ENCODE measurements around the gene FXYD4.

Gene FXYD4

DNA sequence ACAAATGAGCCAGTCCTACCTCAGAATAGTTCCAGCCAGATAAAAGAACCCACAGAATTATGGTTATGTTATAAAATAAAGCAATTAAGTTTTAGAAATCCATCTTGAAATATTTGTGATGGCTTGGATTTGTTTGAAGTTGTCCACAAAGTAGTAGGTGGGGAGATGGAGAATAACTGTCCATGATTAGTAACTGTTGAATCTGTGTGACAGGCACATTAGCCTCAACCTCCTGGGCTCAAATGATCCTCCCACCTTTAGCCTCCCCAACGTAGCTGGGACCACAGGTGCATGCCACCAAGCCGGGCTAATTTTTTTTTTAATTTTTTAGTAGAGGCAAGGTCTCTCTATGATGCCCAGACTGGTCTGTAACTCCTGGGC, 27.5 kb downstream of the FXYD4 start:
- no peak for DNase-seq

DNA sequence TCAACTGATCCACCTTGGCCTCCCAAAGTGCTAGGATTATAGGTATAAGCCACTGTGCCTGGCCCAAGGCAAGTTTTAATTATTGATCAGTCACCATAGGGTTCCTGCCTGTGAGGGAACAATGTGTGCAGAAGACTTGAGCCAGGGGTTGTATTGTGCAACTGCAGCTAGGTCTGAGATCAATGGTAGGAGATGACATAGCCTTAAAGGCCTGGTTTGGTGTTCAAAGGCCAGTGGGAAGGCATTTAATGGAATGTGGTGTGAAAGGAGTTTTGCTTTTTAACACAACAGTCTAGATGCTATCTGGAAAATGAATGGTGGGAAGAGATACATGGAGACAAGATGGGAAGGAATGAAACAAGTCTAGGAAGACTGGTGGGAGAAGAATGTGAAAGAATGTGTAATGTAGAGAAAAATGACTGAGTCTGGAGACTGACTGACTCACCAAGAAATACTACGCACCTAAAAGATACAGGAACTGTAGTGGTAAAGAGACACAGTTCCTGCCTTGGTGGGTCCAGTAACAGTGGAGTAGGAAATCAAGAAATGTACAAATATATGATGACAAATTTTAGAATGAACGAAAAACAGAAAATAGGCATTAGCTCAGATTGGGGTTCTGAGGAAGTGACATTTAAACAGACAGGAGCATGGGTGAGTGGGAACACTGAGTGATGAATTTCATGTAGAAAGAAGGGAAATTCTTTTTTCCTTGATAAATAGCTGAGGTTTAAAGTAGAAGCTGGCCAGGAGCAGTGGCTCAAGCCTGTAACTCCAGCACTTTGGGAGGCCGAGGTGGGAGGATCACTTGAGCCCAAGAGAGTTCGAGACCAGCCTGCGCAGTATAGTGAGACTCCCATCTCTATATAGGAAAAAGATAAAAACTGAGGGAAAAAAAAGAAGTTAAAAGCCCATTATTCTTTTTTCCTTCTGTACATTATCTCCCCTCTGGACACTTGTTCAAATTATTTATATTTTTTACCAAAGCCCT, 28.2 kb downstream of the FXYD4 start:
- no peak for DNase-seq

DNA sequence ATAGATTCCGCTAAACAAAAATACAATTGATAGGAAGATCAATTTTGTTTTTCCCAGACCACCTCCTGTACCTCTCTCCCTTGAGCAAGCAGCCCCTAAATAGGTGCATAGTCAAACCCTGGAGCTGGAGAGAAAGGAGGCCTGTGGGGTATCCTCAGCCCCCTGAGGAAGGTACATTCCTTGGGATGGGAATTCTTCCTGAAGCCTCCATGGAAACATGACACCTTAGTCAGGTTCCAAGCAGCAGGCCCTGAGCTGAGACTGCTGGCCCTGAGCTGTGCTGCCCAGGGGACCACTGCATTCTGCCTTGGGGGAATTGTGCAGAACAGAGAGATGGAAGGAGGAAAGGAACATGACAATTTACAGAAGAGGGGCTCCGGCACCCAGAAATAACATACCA, 30.2 kb downstream of the FXYD4 start:
- no peak for DNase-seq

DNA sequence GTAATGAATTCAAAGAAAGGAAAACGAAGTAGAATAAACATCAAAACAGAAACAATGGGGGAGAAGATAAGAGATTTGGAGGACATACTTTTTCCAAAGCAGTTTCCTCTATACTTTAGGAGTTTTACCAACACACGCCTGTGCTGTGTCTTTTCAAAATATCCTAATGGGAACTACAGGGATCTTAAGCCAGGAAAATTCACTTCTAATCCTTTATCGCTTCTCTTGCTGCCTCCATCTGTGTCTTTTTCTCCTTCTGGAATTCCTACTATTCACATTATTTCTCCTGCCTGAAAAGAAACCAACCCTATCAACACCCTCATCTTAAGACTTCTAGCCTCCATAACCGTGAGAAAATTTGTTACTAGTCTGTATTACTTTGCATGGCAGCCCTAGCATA, 30.7 kb downstream of the FXYD4 start:
- no peak for DNase-seq

DNA sequence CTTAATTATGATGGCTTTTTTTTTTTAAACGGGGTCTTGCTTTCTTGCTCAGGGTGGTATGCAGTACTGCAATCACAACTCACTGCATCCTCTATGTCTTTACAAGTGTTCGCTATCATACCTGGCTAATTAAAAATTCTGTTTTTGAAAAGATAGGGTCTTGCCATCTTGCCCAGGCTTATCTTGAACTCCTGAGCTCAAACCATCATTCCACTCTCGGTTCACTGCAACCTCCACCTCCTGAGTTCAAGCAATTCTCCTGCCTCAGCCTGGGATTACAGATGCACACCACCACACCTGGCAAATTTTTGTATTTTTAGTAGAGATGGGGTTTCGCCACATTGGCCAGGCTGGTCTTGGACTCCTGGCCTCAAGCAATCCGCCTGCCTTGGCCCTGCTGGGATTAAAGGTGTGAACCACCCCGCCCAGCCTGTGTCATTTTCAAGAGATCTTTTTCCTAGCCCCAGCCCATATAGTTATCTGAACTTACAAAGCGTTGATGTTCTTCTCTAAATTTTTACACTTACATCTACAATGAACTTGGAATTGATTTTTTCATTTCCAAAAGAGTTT, 31.5 kb downstream of the FXYD4 start:
- DNase-seq: no peak

DNA sequence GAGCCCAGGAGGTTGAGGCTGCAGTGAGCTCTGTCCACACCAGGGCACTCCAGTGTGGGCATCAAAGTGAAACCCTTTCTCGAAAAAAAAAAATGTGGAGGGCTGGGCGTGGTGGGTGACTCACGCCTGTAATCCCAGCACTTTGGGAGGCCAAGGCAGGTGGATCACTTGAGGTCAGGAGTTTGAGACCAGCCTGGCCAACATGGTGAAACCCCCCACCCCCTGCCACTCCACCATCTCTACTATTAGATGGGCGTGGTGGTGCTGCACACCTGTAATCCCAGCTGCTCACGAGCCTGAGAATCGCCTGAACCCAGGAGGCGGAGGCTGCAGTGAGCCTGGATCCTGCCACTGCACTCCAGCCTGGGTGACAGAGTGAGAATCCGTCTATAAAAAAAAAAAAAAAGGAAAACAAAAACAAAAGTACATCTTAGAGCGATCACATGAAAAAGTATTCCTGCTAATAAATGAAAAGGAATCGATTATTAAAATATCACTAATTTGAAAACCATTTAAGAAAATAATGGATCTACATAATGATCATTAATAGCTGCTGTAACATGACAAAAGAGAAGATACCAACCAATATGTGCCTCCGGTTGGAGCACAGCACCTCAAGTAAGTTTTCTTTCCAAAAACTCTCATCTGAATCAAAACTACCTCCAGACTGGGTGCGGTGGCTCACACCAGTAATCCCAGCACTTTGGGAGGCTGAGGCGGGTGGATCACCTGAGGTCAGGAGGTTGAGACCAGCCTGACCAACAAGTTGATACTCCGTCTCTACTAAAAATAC, 32.7 kb downstream of the FXYD4 start:
- DNase-seq: peak; percentile 34

DNA sequence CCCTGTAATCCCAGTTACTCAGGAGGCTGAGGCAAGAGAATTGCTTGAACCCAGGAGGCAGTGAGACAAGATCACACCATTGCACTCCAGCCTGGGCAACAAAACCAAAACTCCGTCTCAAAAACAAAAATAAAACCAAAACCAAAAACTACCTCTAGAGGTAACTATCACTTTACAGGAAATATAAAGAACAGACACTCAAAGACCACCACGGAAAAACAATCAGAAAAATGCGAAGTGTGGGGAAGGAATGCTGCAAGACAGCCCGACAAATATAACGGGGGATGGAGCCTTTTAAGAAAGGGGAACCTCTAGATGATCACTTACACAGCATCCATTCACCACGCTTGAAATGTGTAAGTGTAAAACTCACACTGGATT, 33.3 kb downstream of the FXYD4 start:
- DNase-seq: no peak

DNA sequence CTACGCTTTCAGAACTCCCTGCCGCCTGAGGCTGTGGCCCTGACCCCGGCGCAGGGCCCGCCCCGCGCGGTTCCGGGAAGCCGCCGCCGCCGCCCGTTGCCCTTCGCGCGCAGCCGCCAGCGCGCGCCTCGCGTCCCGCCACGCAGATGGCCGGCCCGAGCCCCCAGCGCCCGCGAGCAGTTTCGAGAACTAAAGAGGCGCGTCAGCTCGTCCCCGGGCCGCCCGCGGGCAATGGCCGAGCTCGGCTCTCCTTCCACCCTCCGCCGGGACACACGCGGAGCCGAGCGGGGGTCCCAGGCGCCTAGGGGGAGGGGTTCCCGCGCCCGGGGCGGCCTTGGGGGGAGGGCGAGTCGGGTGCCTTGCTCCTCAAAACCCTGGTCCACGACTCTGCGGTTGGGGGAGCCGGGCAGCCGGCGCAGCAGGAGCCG, 35.7 kb downstream of the FXYD4 start:
- peak; percentile 23 for DNase-seq

DNA sequence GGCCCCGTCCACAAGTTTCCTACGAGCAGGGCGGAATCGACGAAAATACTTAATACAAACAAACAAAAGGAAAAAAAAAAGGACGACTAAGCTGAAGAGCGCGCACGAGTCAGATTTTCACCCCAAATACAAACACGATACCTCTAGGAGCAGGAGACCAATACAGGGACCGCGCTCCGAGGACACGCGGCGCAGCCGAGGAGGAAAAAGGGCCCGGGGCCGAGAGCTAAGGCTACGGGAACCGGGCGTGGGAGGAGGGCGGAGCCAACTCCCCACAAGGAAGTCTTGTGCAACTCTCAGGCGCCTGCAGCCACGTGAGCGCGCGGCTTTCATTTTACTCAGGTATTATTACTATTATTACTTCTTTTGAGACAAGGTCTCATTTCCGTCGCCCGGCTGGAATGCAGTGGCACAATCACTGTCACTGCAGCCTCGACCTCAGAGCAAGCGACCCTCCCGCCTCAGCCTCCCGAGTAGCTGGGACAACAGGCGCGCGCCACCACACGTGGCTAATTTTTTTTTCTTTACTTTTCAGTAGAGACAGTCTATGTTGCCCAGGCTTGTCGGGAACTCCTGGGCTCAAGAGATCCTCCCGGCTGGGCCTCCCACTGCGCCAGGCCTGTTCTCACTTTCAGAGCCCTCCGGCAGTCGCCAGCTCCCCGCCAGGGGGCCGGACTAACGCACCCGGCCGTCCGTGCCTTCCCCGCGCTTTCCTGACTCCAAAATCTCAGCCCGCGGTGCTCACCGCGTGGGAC, 36.3 kb downstream of the FXYD4 start:
- DNase-seq: peak; percentile 87

DNA sequence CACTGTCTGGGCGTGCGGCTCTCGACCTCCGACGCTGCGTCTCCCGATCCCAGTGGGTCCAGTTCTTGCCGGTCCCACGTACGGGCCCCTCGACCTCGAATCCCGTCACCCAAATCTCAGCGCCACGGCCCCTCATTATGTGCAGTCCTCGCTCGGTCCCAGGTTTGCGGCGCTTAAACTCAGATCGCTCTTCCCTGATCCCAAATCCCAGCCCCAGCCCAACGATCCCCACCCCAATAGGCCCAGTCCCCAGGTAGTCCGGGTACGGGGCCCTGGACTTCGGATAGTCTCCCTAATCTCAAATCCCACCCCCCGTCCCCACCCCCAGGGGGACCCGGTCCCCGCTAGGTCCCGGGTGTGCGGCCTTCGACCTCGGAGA, 36.9 kb downstream of the FXYD4 start:
- DNase-seq: no peak

DNA sequence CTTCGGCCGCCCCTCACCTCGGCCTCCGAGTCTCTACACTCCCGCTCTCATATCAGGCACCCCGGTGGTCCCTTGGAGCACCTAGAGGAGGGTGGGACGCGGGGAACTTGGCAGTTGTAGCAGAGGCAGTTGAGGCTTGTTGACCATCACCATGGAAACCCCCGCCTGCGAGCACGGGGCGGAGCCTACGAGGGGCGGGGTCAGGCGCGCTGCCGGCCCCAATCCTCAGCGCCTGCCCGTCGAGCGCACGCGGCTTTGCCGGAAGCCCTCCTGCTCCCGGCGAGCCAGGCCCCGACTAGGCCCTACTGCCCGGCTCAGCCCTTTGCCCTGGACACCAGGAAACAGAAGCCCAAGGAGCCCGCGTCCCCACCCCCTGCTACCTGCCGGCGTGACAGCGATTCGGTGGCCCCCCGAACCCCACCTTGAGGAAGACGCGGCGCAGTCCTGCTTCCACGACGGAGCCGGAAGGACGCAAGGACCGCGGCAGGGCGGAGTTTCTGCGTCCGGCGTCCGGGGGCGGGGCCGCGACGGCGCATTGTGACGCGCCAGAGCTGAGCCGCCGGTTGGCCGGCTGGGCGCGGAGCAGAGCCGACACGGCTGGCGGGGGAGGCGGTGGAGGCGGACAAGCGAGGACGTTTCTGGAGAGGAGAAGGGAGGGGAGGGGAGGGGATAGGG, 37.4 kb downstream of the FXYD4 start, which contains the start of gene HNRNPF:
TSS of gene HNRNPF (minus strand) at position 477 of the 675 bp plus-strand sequence. CDS start 21,302 bp downstream, outside the sequence.
- peak; percentile 93 for DNase-seq

DNA sequence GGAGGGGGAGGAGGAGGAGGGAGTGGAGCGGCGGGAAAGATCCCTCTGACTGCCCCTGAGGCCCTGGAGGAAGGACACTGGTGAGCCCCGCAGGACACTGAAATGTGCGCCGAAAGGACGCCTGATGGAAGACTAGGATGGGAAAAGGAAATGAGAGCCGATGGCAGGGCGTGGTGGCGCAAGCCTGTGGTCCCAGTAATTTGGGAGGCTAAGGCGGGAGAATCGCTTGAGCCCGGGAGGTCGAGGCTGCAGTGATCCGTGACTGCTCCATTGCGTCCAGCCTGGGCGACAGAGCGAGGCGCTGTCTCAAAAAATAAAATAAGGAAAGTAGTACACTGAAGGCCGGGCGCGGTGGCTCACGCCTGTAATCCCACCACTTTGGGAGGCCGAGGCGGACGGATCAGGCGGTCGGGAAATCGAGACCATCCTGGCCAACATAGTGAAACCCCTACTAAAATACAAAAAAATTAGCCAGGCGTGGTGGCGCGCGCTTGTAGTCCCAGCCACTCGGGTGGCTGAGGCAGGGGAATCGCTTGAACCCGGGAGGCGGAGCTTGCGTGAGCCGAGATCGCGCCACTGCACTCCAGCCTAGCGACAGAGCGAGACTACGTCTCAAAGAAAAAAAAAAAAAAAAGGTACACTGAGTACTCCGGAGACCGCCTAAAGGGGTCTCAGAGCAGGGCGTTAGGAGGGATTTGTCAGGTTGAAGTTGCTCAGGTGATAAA, 38.1 kb downstream of the FXYD4 start:
- DNase-seq: no peak

DNA sequence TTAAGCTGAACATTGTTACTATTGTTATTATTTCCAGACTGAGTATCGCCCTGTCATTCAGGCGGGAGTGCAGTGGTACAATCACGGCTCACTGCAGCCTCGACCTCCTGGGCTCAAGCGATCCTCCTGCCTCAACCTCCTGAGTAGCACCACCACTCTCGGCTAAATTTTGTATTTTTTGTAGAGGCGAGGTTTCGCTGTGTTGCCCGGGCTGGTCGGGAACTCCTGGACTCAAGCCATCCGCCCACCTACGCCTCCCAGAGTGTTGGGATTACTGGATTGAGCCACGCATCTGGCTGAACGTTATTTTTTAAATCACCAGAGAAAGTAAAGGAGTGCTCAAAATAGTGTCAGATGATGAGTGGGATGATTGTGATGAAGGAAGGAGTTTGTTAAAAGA, 38.9 kb downstream of the FXYD4 start:
- DNase-seq: no peak

DNA sequence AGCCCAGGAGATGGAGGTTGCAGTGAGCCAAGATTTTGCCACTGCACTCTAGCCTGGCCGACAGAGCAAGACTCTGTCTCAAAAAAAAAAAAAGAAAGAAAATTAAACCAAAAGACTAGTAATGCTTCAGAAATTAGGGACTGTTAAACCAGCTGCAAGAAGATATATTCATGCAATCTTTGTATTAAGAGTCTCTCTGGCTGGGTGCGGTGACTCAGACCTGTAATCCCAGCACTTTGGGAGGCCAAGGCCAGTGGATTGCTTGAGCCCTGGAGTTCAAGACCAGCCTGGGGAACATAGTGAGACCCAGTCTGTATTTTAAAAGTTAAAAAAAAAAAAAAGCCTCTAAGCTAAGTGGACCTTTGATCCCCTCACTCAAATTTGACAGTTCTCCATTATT, 40.1 kb downstream of the FXYD4 start:
- no peak for DNase-seq

DNA sequence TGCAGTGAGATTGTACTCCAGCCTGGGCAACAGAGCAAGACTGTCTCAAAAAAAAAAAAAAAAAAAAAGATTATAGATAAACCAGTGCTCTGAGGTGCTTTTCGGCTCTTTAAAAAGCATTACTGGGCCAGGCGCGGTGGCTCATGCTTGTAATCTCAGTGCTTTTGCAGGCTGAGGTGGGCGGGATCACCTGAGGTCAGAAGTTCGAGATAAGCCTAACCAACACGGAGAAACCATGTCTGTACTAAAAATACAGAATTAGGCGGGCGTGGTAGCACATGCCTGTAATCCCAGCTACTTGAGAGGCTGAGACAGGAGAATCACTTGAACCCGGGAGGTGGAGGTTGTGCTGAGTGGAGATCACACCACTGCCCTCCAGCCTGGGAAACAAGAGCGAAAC, 44.1 kb downstream of the FXYD4 start:
- DNase-seq: no peak

DNA sequence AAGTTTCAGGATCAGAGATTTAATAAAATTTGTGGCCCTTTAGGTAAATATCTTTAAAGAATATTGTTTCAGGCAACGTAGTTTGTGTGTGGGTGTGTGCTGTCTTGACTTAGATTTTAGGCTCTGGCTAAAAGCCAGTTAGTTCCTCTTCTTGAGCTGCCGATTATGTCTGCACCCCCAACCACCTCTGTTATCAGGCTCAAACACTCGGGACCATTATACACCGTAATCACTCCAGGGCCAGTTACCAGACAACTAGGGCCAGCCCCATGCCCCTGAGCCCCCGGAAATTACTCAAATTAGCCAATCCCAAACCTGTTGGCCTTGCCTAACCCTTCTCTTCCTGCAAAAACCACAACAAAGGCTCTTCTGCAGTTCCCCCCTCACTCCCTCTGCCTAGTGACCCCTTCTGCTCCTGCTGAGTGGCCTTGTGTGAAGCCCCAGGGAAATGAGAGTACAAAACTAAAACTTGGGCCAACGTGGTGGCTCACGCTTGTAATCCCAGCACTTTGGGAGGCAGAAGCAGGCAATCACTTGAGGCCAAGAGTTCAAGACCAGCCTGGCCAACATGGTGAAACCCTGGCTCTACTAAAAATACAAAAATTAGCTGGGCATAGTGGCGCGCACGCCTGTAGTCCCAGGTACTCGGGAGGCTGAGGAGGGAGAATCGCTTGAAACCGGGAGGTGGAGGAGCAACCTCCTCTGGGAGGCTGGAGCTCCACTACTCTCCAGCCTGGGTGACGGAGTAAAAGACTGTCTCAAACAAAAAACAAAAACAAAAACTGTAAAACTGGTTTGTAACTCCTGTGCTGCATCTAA, 46.7 kb downstream of the FXYD4 start:
- no peak for DNase-seq

DNA sequence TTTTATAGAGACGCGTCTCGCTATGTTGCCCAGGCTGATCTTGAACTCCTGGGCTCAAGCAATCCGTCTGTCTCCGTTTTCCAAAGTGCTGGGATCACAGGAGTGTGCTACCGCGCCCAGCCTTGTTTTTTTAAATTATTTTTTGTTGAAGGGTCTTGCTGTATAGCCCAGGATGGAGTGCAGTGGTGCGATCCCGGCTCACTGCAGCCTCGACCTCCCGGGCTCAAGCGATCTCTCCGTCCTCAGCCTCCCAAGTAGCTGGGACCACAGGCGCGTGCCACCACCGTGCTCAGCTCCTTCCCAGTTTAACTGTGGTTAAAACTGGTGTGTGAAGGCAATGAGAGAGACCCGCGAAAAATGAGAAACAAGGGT, 48.5 kb downstream of the FXYD4 start:
- no peak for DNase-seq

DNA sequence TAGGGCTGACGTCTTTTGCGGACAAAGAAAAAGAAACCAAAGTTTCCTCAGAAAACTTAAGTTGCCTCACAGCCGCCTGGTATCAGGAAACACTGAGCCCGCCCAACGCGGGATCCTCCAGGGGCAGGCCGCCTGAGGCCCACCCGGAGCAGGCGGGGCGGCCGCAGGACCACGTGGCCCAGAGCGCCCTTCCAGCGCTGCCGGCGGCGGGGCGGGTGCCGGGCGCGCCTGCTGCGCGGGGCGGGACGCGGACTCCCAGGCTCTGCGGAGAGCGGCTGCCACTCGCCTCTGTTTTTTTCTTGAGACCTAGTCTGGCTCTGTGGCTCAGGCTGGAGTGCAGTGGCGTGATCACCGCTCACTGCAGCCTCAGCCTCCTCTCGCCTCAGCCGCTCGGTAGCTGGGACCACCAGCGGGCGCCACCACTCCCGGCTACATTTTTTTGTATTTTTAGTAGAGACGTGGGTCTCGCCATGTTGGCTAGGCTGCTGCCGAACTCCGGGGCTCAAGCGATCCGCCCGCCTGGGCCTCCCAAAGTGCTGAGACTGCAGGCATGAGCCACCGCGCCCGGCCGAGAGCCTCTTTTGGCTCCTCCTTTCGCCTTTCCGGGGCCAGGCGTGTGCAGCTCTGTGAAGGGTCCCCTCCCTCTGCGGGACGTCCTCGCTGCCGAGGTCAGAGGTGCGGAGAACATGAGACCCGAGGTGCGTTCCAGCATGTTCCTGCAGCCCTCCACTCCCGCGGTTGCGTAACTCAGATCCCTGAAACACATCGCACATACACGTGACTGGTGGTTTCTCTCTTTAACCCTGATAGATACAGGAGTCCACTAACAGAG, 49.1 kb downstream of the FXYD4 start:
- DNase-seq: peak; percentile 83

DNA sequence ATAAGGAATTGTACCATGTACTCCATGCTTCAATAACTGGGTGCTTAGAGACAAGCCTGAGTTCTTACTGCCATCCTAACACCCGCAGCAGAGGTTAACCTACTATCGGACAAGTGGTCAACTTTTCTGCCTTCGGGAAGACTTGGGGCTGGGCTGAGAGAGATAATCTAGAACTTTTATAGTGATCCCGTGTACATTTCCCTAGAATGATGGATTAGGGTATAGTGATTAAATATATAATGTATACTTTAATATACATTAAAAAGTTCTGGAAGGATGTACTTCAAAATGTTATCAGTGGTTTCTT, 49.7 kb downstream of the FXYD4 start:
- DNase-seq: no peak

DNA sequence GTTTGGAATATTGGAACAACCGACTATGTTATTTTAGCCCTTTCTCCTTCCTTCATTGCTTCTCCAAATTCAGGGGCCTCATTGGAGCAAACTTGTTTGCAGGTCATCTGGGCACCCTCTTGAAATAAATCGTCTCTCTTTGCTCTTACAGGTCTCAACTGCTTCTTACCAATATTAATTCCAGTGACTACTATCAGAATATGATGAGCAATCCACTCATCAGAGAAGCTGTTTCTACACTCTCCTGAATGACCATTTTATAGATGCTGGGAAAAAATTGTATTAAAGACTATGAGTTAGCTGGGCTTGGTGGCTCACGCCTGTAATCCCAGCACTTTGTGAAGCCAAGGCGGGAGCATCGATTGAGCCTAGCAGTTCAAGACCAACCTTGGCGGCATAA, 50.1 kb downstream of the FXYD4 start:
- DNase-seq: no peak

Measured in NCI-H226 (cell line).